GM18909 (cell line): Measurements from ENCODE around the gene MEX3A.
"Not testable (repeated sequence)": the region's sequence is repeated elsewhere in the genome, so short reads cannot be mapped to it uniquely, and the experiment has no call there.

ENCODE experiments used
- ATAC-seq: cut with Tn5 transposase; IDR thresholded peaks from one replicate; pipeline ENCODE4 v1.9.1; 2021; ENCODE audit warnings: mild to moderate bottlenecking; ENCODE audit not compliant: unreplicated experiment, poor library complexity

Gene MEX3A

GRCh38 chr1:156118177-156118868 lies 36.1 kb upstream of the MEX3A start:
- no peak for ATAC-seq

- ATAC-seq = no peak
These were observed 35.3 kb upstream of the MEX3A start for GRCh38 chr1:156117414-156118176.

GRCh38 chr1:156116731-156117130 lies 34.5 kb upstream of the MEX3A start:
- ATAC-seq = not testable (repeated sequence)

GRCh38 chr1:156115514-156116374 lies 33.5 kb upstream of the MEX3A start:
- no peak for ATAC-seq

GRCh38 chr1:156114919-156115513 lies 32.8 kb upstream of the MEX3A start:
- peak; percentile 15 for ATAC-seq

GRCh38 chr1:156114101-156114918 lies 32.0 kb upstream of the MEX3A start, which contains the start of gene LMNA:
Gene LMNA, plus strand, starts transcription at chr1:156114711. Its CDS starts 208 bp downstream, at chr1:156114919.
- ATAC-seq = peak; percentile 68

- ATAC-seq = no peak
These were observed 31.2 kb upstream of the MEX3A start for GRCh38 chr1:156113282-156113950.

- ATAC-seq = no peak
These were observed 30.2 kb upstream of the MEX3A start for GRCh38 chr1:156112276-156113137.

GRCh38 chr1:156111355-156111962 lies 29.2 kb upstream of the MEX3A start:
- ATAC-seq = no peak

GRCh38 chr1:156110252-156110651 lies 28.0 kb upstream of the MEX3A start:
- no peak for ATAC-seq

- no peak for ATAC-seq
These were observed 26.5 kb upstream of the MEX3A start for GRCh38 chr1:156108664-156109241.

- no peak for ATAC-seq
These were observed 25.8 kb upstream of the MEX3A start for GRCh38 chr1:156108057-156108456.

- ATAC-seq = peak; percentile 13
These were observed 24.6 kb upstream of the MEX3A start for GRCh38 chr1:156106624-156107488.

GRCh38 chr1:156104861-156105832 lies 22.9 kb upstream of the MEX3A start:
- ATAC-seq = no peak

- no peak for ATAC-seq
These were observed 22.0 kb upstream of the MEX3A start for GRCh38 chr1:156104065-156104810.
